D721Med (cell line): ENCODE results near the gene POMC.

Experiments used
- DNase-seq: peaks from one replicate; pipeline ENCODE4 v3.0.0; 2011; ENCODE audit warnings: low spot score; ENCODE audit not compliant: insufficient read length
- FAIRE-seq: peaks from 2 replicates; lab custom pipeline; 2011; peaks lifted over from hg19 to GRCh38; lab: Jason Lieb, UNC
- TF ChIP-seq, protein P1 (sequence below): IDR thresholded peaks from 2 replicates; pipeline ENCODE4 v1.5.1; 2012; ENCODE audit warnings: mild to moderate bottlenecking, control low read depth; ENCODE audit not compliant: insufficient read depth; ENCODE audit errors: missing control alignments

Gene POMC

GRCh38 chr2:25125189-25125588, 43.2 kb downstream of the POMC start:
- FAIRE-seq = no peak
- DNase-seq = no peak
- TF ChIP-seq, protein P1, sequence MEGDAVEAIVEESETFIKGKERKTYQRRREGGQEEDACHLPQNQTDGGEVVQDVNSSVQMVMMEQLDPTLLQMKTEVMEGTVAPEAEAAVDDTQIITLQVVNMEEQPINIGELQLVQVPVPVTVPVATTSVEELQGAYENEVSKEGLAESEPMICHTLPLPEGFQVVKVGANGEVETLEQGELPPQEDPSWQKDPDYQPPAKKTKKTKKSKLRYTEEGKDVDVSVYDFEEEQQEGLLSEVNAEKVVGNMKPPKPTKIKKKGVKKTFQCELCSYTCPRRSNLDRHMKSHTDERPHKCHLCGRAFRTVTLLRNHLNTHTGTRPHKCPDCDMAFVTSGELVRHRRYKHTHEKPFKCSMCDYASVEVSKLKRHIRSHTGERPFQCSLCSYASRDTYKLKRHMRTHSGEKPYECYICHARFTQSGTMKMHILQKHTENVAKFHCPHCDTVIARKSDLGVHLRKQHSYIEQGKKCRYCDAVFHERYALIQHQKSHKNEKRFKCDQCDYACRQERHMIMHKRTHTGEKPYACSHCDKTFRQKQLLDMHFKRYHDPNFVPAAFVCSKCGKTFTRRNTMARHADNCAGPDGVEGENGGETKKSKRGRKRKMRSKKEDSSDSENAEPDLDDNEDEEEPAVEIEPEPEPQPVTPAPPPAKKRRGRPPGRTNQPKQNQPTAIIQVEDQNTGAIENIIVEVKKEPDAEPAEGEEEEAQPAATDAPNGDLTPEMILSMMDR = no peak

GRCh38 chr2:25123682-25124081, 44.7 kb downstream of the POMC start:
- DNase-seq = no peak
- no peak for FAIRE-seq
- TF ChIP-seq, protein P1 = no peak

DNA sequence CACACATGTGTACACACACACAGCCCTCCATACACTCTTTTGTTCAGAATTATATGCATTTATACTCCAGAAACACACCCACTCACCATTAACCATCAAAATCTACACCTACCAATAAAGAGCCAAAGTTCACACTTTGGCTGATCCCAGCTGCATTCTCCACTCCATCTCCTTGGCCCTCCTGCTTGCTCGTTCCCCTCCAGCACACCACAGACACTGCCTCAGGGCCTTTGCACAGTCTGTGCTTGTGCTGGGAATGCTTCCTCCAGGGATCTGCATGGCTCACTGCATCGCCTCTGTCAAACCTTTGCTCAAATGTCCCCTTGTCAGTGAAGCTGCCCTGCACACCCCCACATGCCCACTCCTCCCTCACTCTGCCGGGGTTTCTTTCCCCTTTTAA, 46.0 kb downstream of the POMC start:
- TF ChIP-seq, protein P1 = no peak
- no peak for FAIRE-seq
- DNase-seq = no peak

GRCh38 chr2:25119263-25119662, 49.1 kb downstream of the POMC start:
- DNase-seq = no peak
- TF ChIP-seq, protein P1 = no peak
- no peak for FAIRE-seq

- no peak for DNase-seq
- TF ChIP-seq, protein P1 = no peak
- no peak for FAIRE-seq
Measured at GRCh38 chr2:25116956-25117355, 51.4 kb downstream of the POMC start.

- TF ChIP-seq, protein P1 = no peak
- DNase-seq (peak; percentile 42), FAIRE-seq (peak; percentile 55)
Measured at GRCh38 chr2:25115902-25116301, 52.5 kb downstream of the POMC start.

- FAIRE-seq (no peak), DNase-seq (no peak)
- TF ChIP-seq, protein P1 = no peak
Measured at GRCh38 chr2:25115249-25115883, 53.0 kb downstream of the POMC start.
